ENCODE data around the gene PATJ. TPM values are rescaled to one million over a fixed set of nuclear protein-coding genes. Genes with fewer than 3 reads are reported as not detected.
A peak's percentile ranks its signal among the peaks of the same experiment; 100 is the strongest.

PATJ gene
- total and polyA plus RNA-seq, 5 donors, result 36.3 to 72.3 (median 51.8) TPM

- intact Hi-C loops (cut with DNase I), result loop anchor here in 1 of 4 donors (10.0 kb wide), 1 partner anchor 52 kb away; no protein-coding TSS in a partner anchor
- no peak for DNase-seq
- no peaks in the 10 kb centered on the region for H3K9me3 ChIP-seq (ENCODE audit: control insufficient read depth, low read length)
Measured at GRCh38 chr1:62082456-62083363, 340.4 kb downstream of the PATJ start.

DNA sequence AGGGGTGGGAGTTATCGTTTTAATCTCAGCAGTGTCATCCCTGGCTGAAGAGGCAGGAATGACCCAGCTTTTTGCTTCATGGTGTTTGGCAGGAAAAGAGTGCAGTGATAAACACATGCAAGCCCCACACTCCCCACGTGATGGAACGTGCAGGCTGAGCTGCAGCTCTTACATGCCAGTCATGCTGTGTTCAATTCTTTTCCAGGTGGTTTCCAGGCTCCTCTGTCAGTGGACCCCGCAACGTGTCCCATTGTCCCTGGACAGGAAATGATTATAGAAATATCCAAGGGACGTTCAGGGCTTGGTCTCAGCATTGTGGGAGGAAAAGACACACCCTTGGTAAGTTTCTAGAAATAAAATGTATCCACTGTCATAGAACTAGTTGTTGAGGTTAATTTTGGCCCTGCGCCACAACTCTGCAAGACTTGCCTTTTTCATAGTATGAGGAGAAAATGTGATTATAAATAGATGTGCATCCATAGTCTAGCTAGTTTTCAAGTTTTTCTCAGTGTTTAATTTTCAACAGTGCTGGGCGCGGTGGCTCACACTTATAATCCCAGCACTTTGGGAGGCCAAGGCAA is 342.1 kb downstream of the PATJ start:
- H3K9me3 ChIP-seq (ENCODE audit: control insufficient read depth, low read length), result no peaks in the 10 kb centered on the region
- intact Hi-C loops (cut with DNase I), result loop anchor here in 1 of 4 donors (10.0 kb wide), 1 partner anchor 50 kb away; no protein-coding TSS in a partner anchor
- peak in 1 of 2 donors; percentile 35 for ATAC-seq

More at GRCh38 chr1:62082456-62083363, 340.4 kb downstream of the PATJ start:
- WGBS, result 80% methylated on average over 14 of the region's 14 CpGs
- no peak overlapping the region for H3K4me3 ChIP-seq (ENCODE audit: low read length)
- H3K4me1 ChIP-seq (ENCODE audit: control insufficient read depth, insufficient read depth, low read length), result no peaks in the 10 kb centered on the region
- ATAC-seq, result peak in 1 of 2 donors; percentile 67
- H3K27me3 ChIP-seq (ENCODE audit: control insufficient read depth, insufficient read depth), result no peaks in the 10 kb centered on the region
- no peak overlapping the region for H3K27ac ChIP-seq (ENCODE audit: low read length)

GRCh38 chr1:62088439-62088838 is 346.2 kb downstream of the PATJ start:
- Histone ChIP-seq H3K4me1 (ENCODE audit: control insufficient read depth, insufficient read depth, low read length) (no peaks in the 10 kb centered on the region), H3K4me3 (ENCODE audit: low read length) (no peak overlapping the region), H3K27me3 (ENCODE audit: control insufficient read depth, insufficient read depth) (no peaks in the 10 kb centered on the region), H3K27ac (ENCODE audit: low read length) (no peak overlapping the region), H3K9me3 (ENCODE audit: control insufficient read depth, low read length) (no peaks in the 10 kb centered on the region)
- intact Hi-C loops (cut with DNase I), result loop anchor here in 1 of 4 donors (10.0 kb wide), 1 partner anchor 46 kb away; no protein-coding TSS in a partner anchor
- DNase-seq (no peak), ATAC-seq (no peak)

More for the DNA sequence above, 342.1 kb downstream of the PATJ start:
- no peak overlapping the region for H3K27ac ChIP-seq (ENCODE audit: low read length)
- no peak overlapping the region for H3K4me3 ChIP-seq (ENCODE audit: low read length)
- DNase-seq, result no peak
- WGBS, result 50% methylated on average over 9 of the region's 9 CpGs
- H3K4me1 ChIP-seq (ENCODE audit: control insufficient read depth, insufficient read depth, low read length), result no peaks in the 10 kb centered on the region
- H3K27me3 ChIP-seq (ENCODE audit: control insufficient read depth, insufficient read depth), result no peaks in the 10 kb centered on the region

- ATAC-seq (no peak), DNase-seq (no peak)
- Histone ChIP-seq H3K27me3 (ENCODE audit: control insufficient read depth, insufficient read depth) (no peaks in the 10 kb centered on the region), H3K9me3 (ENCODE audit: control insufficient read depth, low read length) (no peaks in the 10 kb centered on the region), H3K4me1 (ENCODE audit: control insufficient read depth, insufficient read depth, low read length) (no peaks in the 10 kb centered on the region), H3K27ac (ENCODE audit: low read length) (no peak overlapping the region), H3K4me3 (ENCODE audit: low read length) (no peak overlapping the region)
- 93% methylated on average over 2 of the region's 2 CpGs for WGBS
- intact Hi-C loops (cut with DNase I), result loop anchor here in 1 of 4 donors (10.0 kb wide), 1 partner anchor 45 kb away; no protein-coding TSS in a partner anchor
Measured at GRCh38 chr1:62089570-62089969, 347.3 kb downstream of the PATJ start.

DNA sequence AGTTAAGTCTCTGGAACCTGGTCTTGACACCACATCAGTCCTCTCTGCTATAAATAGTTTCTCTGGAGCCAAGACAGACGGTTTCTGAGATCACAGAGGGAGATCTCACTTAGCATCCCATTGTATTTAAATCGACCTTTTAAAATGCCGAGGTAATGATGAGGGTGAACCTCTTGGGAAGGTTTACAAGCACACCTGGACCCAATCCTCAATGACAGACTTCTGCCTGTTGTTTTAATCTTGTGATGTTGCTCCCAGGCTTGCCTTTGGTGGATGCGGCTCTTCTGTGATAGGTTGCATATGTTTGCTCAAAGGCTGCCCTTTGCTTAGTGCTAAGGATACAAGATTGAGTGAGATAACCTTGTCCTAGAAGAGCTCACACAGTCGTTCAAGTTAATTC is 347.7 kb downstream of the PATJ start:
- no peaks in the 10 kb centered on the region for H3K9me3 ChIP-seq (ENCODE audit: control insufficient read depth, low read length)
- H3K4me3 ChIP-seq (ENCODE audit: low read length), result no peak overlapping the region
- no peaks in the 10 kb centered on the region for H3K27me3 ChIP-seq (ENCODE audit: control insufficient read depth, insufficient read depth)
- no peaks in the 10 kb centered on the region for H3K4me1 ChIP-seq (ENCODE audit: control insufficient read depth, insufficient read depth, low read length)
- intact Hi-C loops (cut with DNase I), result no loop called here
- DNase-seq (no peak), ATAC-seq (no peak)
- 62% methylated on average over 5 of the region's 5 CpGs for WGBS
- no peak overlapping the region for H3K27ac ChIP-seq (ENCODE audit: low read length)

GRCh38 chr1:62092110-62092509 is 349.8 kb downstream of the PATJ start:
- no peaks in the 10 kb centered on the region for H3K4me1 ChIP-seq (ENCODE audit: control insufficient read depth, insufficient read depth, low read length)
- no peak overlapping the region for H3K4me3 ChIP-seq (ENCODE audit: low read length)
- ATAC-seq, result no peak
- WGBS, result 94% methylated on average over 4 of the region's 4 CpGs
- no peak overlapping the region for H3K27ac ChIP-seq (ENCODE audit: low read length)
- no peak for DNase-seq
- H3K27me3 ChIP-seq (ENCODE audit: control insufficient read depth, insufficient read depth), result no peaks in the 10 kb centered on the region
- no peaks in the 10 kb centered on the region for H3K9me3 ChIP-seq (ENCODE audit: control insufficient read depth, low read length)
- intact Hi-C loops (cut with DNase I), result no loop called here

- H3K27me3 ChIP-seq (ENCODE audit: control insufficient read depth, insufficient read depth), result no peaks in the 10 kb centered on the region
- no peak overlapping the region for H3K4me3 ChIP-seq (ENCODE audit: low read length)
- ATAC-seq, result no peak
- H3K9me3 ChIP-seq (ENCODE audit: control insufficient read depth, low read length), result no peaks in the 10 kb centered on the region
- H3K27ac ChIP-seq (ENCODE audit: low read length), result no peak overlapping the region
- H3K4me1 ChIP-seq (ENCODE audit: control insufficient read depth, insufficient read depth, low read length), result no peaks in the 10 kb centered on the region
- intact Hi-C loops (cut with DNase I), result no loop called here
- 76% methylated on average over 3 of the region's 3 CpGs for WGBS
- DNase-seq, result no peak
Measured at GRCh38 chr1:62093261-62093660, 351.0 kb downstream of the PATJ start.

DNA sequence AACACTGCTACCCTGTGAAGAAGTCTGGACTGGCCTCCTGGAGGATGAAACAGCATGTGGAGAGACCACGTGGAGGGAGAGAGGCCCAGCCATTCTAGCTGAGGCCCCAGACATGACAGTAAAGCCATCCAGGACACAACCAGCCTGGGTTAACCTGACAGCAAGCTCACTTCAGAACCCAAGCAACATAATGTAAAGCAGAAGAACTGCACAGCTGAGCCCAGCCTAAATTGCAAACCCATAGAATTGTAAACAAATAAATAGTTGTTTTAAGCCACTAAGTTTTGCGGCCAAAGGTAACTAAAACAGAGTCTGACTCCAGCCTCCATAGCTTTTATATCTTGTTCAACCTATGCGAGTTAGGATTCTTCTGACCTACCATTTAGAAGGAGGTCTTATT is 355.2 kb downstream of the PATJ start:
- H3K27ac ChIP-seq (ENCODE audit: low read length), result no peak overlapping the region
- ATAC-seq, result no peak
- intact Hi-C loops (cut with DNase I), result no loop called here
- H3K27me3 ChIP-seq (ENCODE audit: control insufficient read depth, insufficient read depth), result no peaks in the 10 kb centered on the region
- no peaks in the 10 kb centered on the region for H3K9me3 ChIP-seq (ENCODE audit: control insufficient read depth, low read length)
- H3K4me3 ChIP-seq (ENCODE audit: low read length), result no peak overlapping the region
- no peak for DNase-seq
- WGBS, result 95% methylated on average over 3 of the region's 3 CpGs
- no peaks in the 10 kb centered on the region for H3K4me1 ChIP-seq (ENCODE audit: control insufficient read depth, insufficient read depth, low read length)

DNA sequence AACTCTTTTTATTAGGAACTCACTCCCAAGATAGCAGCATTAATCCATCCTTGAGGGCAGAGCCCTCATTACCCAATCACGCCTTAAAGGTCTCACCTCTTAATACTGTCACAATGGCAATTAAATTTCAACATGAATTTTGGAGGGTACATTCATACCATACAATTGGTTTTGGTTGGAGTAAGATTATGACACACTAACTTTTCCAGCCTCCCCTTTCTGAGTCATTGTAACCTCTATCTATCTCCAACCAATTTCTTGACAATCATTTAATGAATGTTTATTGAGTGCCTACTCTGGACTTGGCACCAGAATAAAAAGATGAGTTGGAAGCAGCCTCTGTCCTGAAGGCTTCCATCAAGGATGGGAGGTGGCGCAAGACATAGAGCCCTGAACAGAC is 358.2 kb downstream of the PATJ start:
- 98% methylated on average over 2 of the region's 2 CpGs for WGBS
- intact Hi-C loops (cut with DNase I), result no loop called here
- Histone ChIP-seq H3K27ac (ENCODE audit: low read length) (no peak overlapping the region), H3K4me1 (ENCODE audit: control insufficient read depth, insufficient read depth, low read length) (peaks cover 1% of the 10 kb centered on the region), H3K4me3 (ENCODE audit: low read length) (no peak overlapping the region), H3K27me3 (ENCODE audit: control insufficient read depth, insufficient read depth) (no peaks in the 10 kb centered on the region), H3K9me3 (ENCODE audit: control insufficient read depth, low read length) (no peaks in the 10 kb centered on the region)
- DNase-seq (no peak), ATAC-seq (no peak)

- 95% methylated on average over 3 of the region's 3 CpGs for WGBS
- intact Hi-C loops (cut with DNase I), result no loop called here
Measured at GRCh38 chr1:62103846-62104245, 361.6 kb downstream of the PATJ start.

DNA sequence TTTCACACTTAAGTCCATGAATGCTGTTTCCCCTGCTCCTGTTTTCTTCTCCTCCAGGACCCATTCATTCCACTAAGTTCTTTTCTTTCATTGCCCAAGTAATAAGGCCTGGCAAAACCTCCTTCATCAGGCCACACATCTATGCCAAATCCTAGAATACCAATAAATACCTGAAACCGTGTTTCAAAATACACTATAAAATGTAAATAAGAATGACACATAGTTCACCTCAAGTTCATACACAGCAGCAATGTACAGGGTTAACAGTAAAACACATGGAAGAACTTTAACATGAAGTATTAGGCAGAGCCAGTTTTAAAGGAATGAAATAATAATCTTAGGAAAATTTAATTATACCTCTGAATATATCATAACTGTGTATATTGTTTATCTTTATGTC is 365.6 kb downstream of the PATJ start:
- intact Hi-C loops (cut with DNase I), result no loop called here
- H3K4me1 ChIP-seq (ENCODE audit: control insufficient read depth, insufficient read depth, low read length), result peaks cover 1% of the 10 kb centered on the region
- H3K27ac ChIP-seq (ENCODE audit: low read length), result no peak overlapping the region
- no peaks in the 10 kb centered on the region for H3K27me3 ChIP-seq (ENCODE audit: control insufficient read depth, insufficient read depth)
- WGBS, result 74% methylated on average over 1 of the region's 1 CpG
- ATAC-seq, result no peak
- no peak for DNase-seq
- H3K9me3 ChIP-seq (ENCODE audit: control insufficient read depth, low read length), result no peaks in the 10 kb centered on the region
- no peak overlapping the region for H3K4me3 ChIP-seq (ENCODE audit: low read length)

More at GRCh38 chr1:62103846-62104245, 361.6 kb downstream of the PATJ start:
- H3K9me3 ChIP-seq (ENCODE audit: control insufficient read depth, low read length), result no peaks in the 10 kb centered on the region
- H3K27ac ChIP-seq (ENCODE audit: low read length), result no peak overlapping the region
- H3K4me3 ChIP-seq (ENCODE audit: low read length), result no peak overlapping the region
- H3K27me3 ChIP-seq (ENCODE audit: control insufficient read depth, insufficient read depth), result no peaks in the 10 kb centered on the region
- H3K4me1 ChIP-seq (ENCODE audit: control insufficient read depth, insufficient read depth, low read length), result peaks cover 1% of the 10 kb centered on the region
- DNase-seq, result no peak
- no peak for ATAC-seq

Data from right cardiac atrium (tissue), 5 donors.